HG02623 (cell line): ENCODE data around the gene KIAA1217.
A peak's percentile ranks its signal among the peaks of the same experiment; 100 is the strongest.

Experiments used
- ATAC-seq: cut with Tn5 transposase; IDR thresholded peaks from one replicate; pipeline ENCODE4 v1.9.1; 2021; ENCODE audit warnings: moderate library complexity; ENCODE audit not compliant: unreplicated experiment

Gene KIAA1217

DNA sequence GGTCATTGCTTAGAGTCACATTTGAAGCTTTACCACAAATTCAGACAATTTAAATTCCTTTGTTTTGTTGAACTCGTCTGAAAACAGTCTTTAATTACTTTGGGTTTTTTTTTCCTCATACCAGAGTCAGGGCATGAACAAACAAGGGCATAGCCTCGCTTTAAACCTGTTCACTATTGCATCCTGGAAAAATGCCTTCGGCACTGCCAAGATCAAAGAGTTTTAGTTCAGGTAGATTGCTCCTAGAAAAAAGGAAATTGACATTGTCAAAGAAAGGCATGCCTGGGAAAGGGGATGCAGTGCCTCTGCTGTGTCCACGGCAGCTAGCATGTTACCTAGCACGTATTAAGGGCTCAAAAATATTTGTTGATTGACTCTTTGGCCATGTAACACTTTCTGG lies 279.7 kb downstream of the KIAA1217 start:
- ATAC-seq: no peak

DNA sequence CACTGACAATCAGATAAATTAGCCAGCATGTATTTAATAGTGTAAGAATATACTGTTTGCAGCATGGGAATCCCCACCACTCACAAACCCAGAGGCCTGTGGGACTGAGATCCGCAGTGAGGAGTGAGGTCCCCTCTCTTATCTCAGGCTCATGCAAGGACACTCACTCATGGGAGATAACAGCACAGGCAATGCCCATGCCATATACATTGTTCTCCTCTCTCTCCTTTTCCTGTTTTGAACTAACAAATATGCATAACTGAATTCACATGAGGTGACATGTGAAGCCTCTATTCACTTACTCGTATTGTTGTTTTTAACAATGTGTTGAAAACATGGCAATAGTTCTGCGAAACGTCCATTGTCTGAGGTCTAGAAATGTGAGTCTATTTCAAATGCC lies 284.2 kb downstream of the KIAA1217 start:
- ATAC-seq: no peak

GRCh38 chr10:24494236-24494635 lies 285.3 kb downstream of the KIAA1217 start:
- no peak for ATAC-seq

DNA sequence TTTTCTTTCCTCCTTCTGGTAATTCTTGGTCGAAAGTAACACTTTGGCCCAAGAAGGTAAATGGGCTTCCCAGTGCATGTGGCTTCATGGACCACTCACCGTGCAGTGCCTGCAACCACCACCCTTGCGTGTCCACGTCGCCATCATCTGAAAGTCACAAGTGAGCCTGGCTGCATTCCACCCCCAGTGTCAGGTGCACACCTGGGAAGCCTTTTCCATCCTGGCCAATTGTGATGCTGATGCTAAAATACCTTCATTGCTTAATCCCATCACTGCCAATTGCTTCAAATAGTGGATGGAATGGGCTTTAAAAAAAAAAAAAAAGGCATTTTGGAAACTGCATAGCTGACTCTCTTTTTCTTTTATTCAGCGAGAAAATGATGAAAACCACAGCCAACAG lies 285.8 kb downstream of the KIAA1217 start:
- ATAC-seq: no peak

GRCh38 chr10:24495666-24496460 lies 286.9 kb downstream of the KIAA1217 start:
- no peak for ATAC-seq

GRCh38 chr10:24496906-24497305 lies 288.0 kb downstream of the KIAA1217 start:
- no peak for ATAC-seq

DNA sequence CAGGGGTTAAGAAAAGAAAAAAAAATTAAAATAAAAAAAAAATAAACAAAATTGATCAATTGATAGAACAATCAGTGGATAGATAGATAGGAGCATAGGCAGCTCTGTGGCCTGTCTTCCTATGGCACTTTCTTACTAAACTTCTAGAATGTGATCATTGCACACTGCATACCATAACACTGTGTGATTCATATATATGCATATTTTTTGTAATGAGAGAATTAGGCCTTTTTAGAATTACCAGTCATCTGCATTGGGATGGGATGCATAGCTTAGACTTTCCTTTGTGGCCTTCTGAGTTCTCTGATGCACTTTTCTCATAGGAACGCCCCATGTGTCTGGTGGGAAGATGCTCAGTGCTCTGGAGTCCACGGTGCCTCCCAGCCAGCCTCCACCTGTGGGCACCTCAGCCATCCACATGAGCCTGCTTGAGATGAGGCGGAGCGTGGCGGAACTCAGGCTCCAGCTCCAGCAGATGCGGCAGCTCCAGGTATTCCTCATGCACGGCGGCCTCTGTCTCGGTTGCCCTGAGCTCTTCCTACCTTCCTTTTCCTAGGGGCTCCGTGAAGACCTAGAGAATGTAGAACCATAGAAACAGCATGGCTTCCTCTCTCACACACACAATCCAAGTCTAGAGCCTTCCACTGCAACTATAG lies 292.2 kb downstream of the KIAA1217 start:
- ATAC-seq: no peak

DNA sequence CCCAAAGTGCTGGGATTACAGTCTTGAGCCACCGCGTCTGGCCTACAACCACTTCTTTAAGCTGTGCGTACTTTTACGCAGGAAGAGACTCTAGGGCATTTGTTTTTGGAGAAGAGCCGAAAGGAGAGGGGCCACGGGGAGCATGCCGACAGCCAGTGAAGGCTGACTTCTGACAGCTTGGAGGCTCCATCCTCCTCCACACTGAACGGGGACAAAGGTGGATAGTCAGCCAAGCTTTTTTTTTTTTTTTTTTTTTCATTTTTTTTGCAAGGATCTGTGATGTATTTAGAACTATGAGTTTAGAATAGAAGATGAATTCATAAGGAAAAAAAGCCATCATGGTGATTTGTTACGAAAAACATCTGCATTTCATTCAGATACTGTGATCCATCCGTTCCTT lies 293.1 kb downstream of the KIAA1217 start:
- ATAC-seq: no peak

- ATAC-seq: no peak
Measured at GRCh38 chr10:24502801-24503460, 294.0 kb downstream of the KIAA1217 start.

- peak; percentile 70 for ATAC-seq
Measured at GRCh38 chr10:24503461-24504320, 294.8 kb downstream of the KIAA1217 start.

GRCh38 chr10:24505759-24506158 lies 296.8 kb downstream of the KIAA1217 start:
- ATAC-seq: no peak

- ATAC-seq: no peak
Measured at GRCh38 chr10:24513155-24513554, 304.2 kb downstream of the KIAA1217 start.

- no peak for ATAC-seq
Measured at GRCh38 chr10:24515481-24515880, 306.5 kb downstream of the KIAA1217 start.

DNA sequence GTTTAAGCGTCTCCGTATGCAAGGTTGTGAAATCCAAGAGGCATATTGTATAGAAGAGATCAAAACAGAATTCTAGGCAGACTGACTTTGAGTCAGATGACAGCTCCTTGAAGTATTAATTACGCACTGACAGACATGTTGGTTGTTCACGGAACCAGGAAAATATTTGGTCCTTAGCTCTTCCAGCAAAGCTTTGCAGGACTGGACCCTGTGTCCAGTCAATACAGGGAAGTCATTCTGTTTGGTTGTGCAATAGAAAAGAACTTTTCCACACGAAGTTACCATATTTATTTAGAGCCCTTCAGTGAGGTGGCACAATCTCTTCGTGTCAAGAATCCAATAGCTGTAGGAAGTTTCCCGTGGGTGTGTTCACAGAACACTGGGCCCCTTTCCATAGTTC lies 309.5 kb downstream of the KIAA1217 start:
- ATAC-seq: no peak

DNA sequence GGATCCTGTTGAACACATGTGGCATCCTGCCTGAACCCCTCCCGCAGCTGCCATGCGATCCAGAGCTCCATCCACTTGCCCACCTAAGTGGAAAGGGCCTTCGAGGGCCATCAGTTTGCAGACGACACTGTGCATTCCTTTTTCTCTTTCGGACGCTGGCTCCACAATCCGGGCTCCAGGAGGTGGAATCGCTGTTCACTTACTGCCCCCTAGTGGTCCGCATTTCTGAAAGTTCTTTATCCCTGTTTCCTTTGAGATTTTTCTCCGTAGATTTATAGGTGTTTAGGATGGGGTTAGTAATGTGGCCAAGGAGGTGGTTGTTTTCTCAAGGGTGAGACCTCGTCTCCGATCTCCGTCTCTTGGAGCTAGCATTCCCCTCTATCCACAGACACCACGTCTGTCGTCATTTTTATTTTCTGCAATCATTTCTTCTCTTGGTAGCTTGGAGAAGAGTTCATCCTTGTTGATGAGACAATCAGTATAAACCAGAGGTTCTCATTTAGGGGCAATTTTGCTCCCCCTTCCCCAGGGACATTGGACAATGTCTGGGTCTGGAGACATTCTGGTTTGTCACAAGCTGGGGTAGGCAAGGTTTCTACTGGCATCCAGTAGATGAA lies 310.2 kb downstream of the KIAA1217 start:
- ATAC-seq: no peak

- no peak for ATAC-seq
Measured at GRCh38 chr10:24519950-24520349, 311.0 kb downstream of the KIAA1217 start.

- no peak for ATAC-seq
Measured at GRCh38 chr10:24524314-24524713, 315.4 kb downstream of the KIAA1217 start.

DNA sequence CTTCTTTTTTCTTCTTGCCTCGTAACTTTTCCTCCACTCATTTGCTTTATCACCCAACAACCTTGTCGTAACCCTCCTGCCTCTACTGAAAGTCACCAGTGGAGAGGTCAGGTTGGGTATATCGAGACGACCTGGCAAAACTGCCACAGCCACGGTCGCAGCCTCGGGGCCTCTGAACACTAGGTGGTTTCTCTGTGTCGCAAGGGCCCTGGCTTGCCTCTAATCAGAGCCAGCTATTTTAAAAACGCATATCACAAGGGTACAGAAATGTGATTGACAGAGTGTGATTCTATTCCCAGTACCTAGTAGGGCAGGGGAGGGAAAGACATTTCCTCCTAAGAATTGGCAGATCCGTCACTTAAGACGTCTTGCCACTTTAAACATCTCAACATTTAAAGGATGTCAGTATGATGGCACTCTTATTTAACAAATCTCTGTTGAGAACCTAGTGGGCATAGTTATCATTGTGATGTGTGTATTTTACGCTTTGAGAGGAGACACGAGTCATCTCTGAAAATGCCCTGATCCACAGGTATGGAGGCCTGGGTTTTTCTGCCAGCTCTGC lies 317.2 kb downstream of the KIAA1217 start:
- no peak for ATAC-seq

DNA sequence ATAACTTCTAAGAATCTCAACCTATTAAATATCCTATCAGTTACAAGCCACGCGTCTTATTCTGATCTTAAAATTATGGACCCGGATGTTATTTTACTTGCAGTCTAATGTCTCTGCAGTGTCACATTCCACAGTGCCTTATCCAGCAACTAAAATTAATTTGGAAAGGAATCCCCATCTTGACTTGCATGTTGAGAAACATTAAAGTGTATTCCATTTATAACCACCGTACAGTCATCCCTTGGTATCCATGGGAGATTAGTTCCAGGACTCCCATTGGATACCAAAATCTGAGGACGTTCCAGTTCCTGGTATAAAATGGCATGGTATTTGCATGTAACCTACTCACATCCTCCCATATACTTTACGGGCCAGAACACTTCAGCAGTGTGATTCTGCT lies 320.0 kb downstream of the KIAA1217 start:
- ATAC-seq: no peak

GRCh38 chr10:24531439-24531838 lies 322.5 kb downstream of the KIAA1217 start:
- no peak for ATAC-seq
